Loucy (cell line): ENCODE measurements around the gene FAM120B.

Source experiments
- H2AFZ ChIP-seq: fragments of 200-600 bp; sonication (generic); 2 replicates; pipeline ENCODE4 v1.6.0; 2016; ENCODE audit warnings: antibody characterized with exemption, mild to moderate bottlenecking, low read length, moderate library complexity
- H3F3A ChIP-seq: fragments of 200-600 bp; 2 replicates; pipeline ENCODE4 v1.6.0; 2016; ENCODE audit warnings: antibody characterized with exemption, low read depth, mild to moderate bottlenecking
- H3K27me3 ChIP-seq: fragments of 200-600 bp; sonication (generic); 2 replicates; pipeline ENCODE4 v1.6.1; 2014; ENCODE audit warnings: low read length, mild to moderate bottlenecking; ENCODE audit not compliant: insufficient read depth, poor library complexity, severe bottlenecking
- H3K36me3 ChIP-seq: fragments of 200-600 bp; sonication (generic); 2 replicates; pipeline ENCODE4 v1.6.1; 2016; ENCODE audit warnings: low read length; ENCODE audit not compliant: insufficient read depth
- H3K4me1 ChIP-seq: fragments of 200-600 bp; sonication (generic); 2 replicates; pipeline ENCODE4 v1.5.1; 2014; ENCODE audit warnings: low read length, mild to moderate bottlenecking; ENCODE audit not compliant: insufficient read depth, poor library complexity, severe bottlenecking
- H3K4me2 ChIP-seq: fragments of 200-600 bp; sonication (generic); 2 replicates; pipeline ENCODE4 v1.6.0; 2014; ENCODE audit warnings: antibody characterized with exemption, low read length, low read depth, mild to moderate bottlenecking; ENCODE audit not compliant: poor library complexity, severe bottlenecking
- H3K4me3 ChIP-seq: fragments of 200-600 bp; sonication (generic); 2 replicates; pipeline ENCODE4 v1.5.1; 2014; ENCODE audit warnings: low read length, mild to moderate bottlenecking, mixed read lengths; ENCODE audit not compliant: poor library complexity, severe bottlenecking
- H3K79me2 ChIP-seq: fragments of 200-600 bp; sonication (generic); 2 replicates; pipeline ENCODE4 v1.6.1; 2014; ENCODE audit warnings: low read length; ENCODE audit not compliant: insufficient read depth
- H3K9ac ChIP-seq: fragments of 200-600 bp; sonication (generic); 2 replicates; pipeline ENCODE4 v1.6.0; 2014; ENCODE audit warnings: mild to moderate bottlenecking, low read depth, low read length, moderate library complexity; ENCODE audit not compliant: poor library complexity, severe bottlenecking
- H3K9me2 ChIP-seq: fragments of 200-600 bp; sonication (generic); replicated peaks from 2 replicates; pipeline ENCODE4 v1.6.1; 2016; ENCODE audit warnings: low read depth, low read length, mixed read lengths
- H3K9me3 ChIP-seq: fragments of 200-600 bp; sonication (generic); 2 replicates; pipeline ENCODE4 v1.6.1; 2014; ENCODE audit warnings: mild to moderate bottlenecking, antibody characterized with exemption, low read length, low read depth; ENCODE audit not compliant: insufficient read depth
- H4K20me1 ChIP-seq: fragments of 200-600 bp; sonication (generic); 2 replicates; pipeline ENCODE4 v1.6.0; 2014; ENCODE audit warnings: antibody characterized with exemption, low read length, mild to moderate bottlenecking; ENCODE audit not compliant: insufficient read depth, poor library complexity, severe bottlenecking
- CTCF ChIP-seq: fragments of 200-600 bp; sonication (generic); conservative IDR thresholded peaks from 2 replicates; pipeline ENCODE4 v1.5.1; 2014; ENCODE audit warnings: mild to moderate bottlenecking, antibody characterized with exemption, low read length
- EZH2phosphoT487 ChIP-seq: fragments of 200-600 bp; IDR thresholded peaks from 2 replicates; pipeline ENCODE4 v1.6.1; 2018; ENCODE audit warnings: antibody characterized with exemption, mild to moderate bottlenecking, moderate library complexity, borderline replicate concordance

Gene FAM120B

GRCh38 chr6:170404697-170405096, 98.1 kb downstream of the FAM120B start:
- Histone ChIP-seq H3F3A (no peaks in the 10 kb centered on the region), H3K9ac (no peak overlapping the region), H2AFZ (no peak overlapping the region), H3K36me3 (peaks cover 42% of the 10 kb centered on the region; the same call in 1 of the 2 replicates), H3K9me3 (no peaks in the 10 kb centered on the region), H3K4me1 (peaks cover 8% of the 10 kb centered on the region), H3K27me3 (no peaks in the 10 kb centered on the region), H3K9me2 (no peaks in the 10 kb centered on the region), H3K79me2 (no peaks in the 10 kb centered on the region), H3K4me3 (no peak overlapping the region), H3K4me2 (no peak overlapping the region), H4K20me1 (no peaks in the 10 kb centered on the region)
- TF ChIP-seq EZH2phosphoT487 (no peak), CTCF (no peak)

GRCh38 chr6:170405311-170405975, 98.9 kb downstream of the FAM120B start:
- Histone ChIP-seq H3F3A (no peaks in the 10 kb centered on the region), H3K27me3 (no peaks in the 10 kb centered on the region), H3K36me3 (peaks cover 42% of the 10 kb centered on the region; the same call in 1 of the 2 replicates), H3K79me2 (no peaks in the 10 kb centered on the region), H3K4me1 (peaks cover 8% of the 10 kb centered on the region), H4K20me1 (no peaks in the 10 kb centered on the region), H3K4me3 (no peak overlapping the region), H3K9me3 (no peaks in the 10 kb centered on the region), H3K9ac (peak overlapping the region; percentile 51), H3K9me2 (no peaks in the 10 kb centered on the region), H2AFZ (no peak overlapping the region), H3K4me2 (no peak overlapping the region)
- TF ChIP-seq EZH2phosphoT487 (no peak), CTCF (no peak)

GRCh38 chr6:170407200-170407599, 100.6 kb downstream of the FAM120B start:
- no peak overlapping the region for H3K4me2 ChIP-seq
- no peaks in the 10 kb centered on the region for H3F3A ChIP-seq
- H3K9ac ChIP-seq: no peak overlapping the region
- H3K27me3 ChIP-seq: no peaks in the 10 kb centered on the region
- TF ChIP-seq CTCF: no peak
- no peak for TF ChIP-seq EZH2phosphoT487
- H4K20me1 ChIP-seq: no peaks in the 10 kb centered on the region
- no peak overlapping the region for H2AFZ ChIP-seq
- no peaks in the 10 kb centered on the region for H3K79me2 ChIP-seq
- H3K9me2 ChIP-seq: no peaks in the 10 kb centered on the region
- peaks cover 33% of the 10 kb centered on the region; the same call in 1 of the 2 replicates for H3K36me3 ChIP-seq
- no peak overlapping the region for H3K4me3 ChIP-seq
- H3K4me1 ChIP-seq: peaks cover 8% of the 10 kb centered on the region
- H3K9me3 ChIP-seq: no peaks in the 10 kb centered on the region
